Neutrophil (primary cell): Measurements from ENCODE around the gene PPP3CA.

ENCODE experiments used
- H3K27ac ChIP-seq: fragments of 200-600 bp; sonication (generic); 2 replicates; pipeline ENCODE4 v1.5.1; 2016; ENCODE audit warnings: mild to moderate bottlenecking, moderate library complexity
- H3K27me3 ChIP-seq: fragments of 200-600 bp; sonication (generic); 2 replicates; pipeline ENCODE4 v1.6.0; 2016; ENCODE audit warnings: mild to moderate bottlenecking
- H3K36me3 ChIP-seq: fragments of 200-600 bp; sonication (generic); 2 replicates; pipeline ENCODE4 v1.5.1; 2017
- H3K4me1 ChIP-seq, 2 experiments: fragments of 200-600 bp in 1 of 2; sonication (generic) in 1 of 2; 1 replicate in 1 of 2; 2 replicates in 1 of 2; pipeline versions ENCODE4 v1.5.1 to v1.6.1; 2013 to 2016; ENCODE audit warnings: low read depth in 1 of 2, low read length in 1 of 2, mild to moderate bottlenecking in 1 of 2, moderate library complexity in 1 of 2; ENCODE audit not compliant: control insufficient read depth in 1 of 2, insufficient read depth in 1 of 2
- H3K4me3 ChIP-seq, 2 experiments: fragments of 200-600 bp in 1 of 2; sonication (generic) in 1 of 2; 1 replicate in 1 of 2; 2 replicates in 1 of 2; pipeline ENCODE4 v1.5.1; 2013 to 2016; ENCODE audit warnings: low read depth in 1 of 2, low read length in 1 of 2, mild to moderate bottlenecking in 1 of 2, moderate library complexity in 1 of 2
- H3K9me3 ChIP-seq: fragments of 200-600 bp; sonication (generic); 2 replicates; pipeline ENCODE4 v1.5.1; 2016
- TF ChIP-seq, protein P1 (sequence below): fragments of 200-600 bp; sonication (generic); IDR thresholded peaks from 2 replicates; pipeline ENCODE4 v1.5.1; 2016; ENCODE audit warnings: antibody characterized with exemption

The PPP3CA gene

GRCh38 chr4:101222156-101222845 lies 125.0 kb downstream of the PPP3CA start:
- Histone ChIP-seq H3K36me3 (no peaks in the 10 kb centered on the region), H3K27me3 (no peaks in the 10 kb centered on the region), H3K4me3 (no peak overlapping the region), H3K27ac (no peak overlapping the region), H3K4me1 (peaks cover 28 to 32% of the 10 kb centered on the region in 2 experiments), H3K9me3 (no peaks in the 10 kb centered on the region)
- TF ChIP-seq, protein P1, sequence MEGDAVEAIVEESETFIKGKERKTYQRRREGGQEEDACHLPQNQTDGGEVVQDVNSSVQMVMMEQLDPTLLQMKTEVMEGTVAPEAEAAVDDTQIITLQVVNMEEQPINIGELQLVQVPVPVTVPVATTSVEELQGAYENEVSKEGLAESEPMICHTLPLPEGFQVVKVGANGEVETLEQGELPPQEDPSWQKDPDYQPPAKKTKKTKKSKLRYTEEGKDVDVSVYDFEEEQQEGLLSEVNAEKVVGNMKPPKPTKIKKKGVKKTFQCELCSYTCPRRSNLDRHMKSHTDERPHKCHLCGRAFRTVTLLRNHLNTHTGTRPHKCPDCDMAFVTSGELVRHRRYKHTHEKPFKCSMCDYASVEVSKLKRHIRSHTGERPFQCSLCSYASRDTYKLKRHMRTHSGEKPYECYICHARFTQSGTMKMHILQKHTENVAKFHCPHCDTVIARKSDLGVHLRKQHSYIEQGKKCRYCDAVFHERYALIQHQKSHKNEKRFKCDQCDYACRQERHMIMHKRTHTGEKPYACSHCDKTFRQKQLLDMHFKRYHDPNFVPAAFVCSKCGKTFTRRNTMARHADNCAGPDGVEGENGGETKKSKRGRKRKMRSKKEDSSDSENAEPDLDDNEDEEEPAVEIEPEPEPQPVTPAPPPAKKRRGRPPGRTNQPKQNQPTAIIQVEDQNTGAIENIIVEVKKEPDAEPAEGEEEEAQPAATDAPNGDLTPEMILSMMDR = no peak

GRCh38 chr4:101221294-101221693 lies 126.0 kb downstream of the PPP3CA start:
- no peaks in the 10 kb centered on the region for H3K36me3 ChIP-seq
- TF ChIP-seq, protein P1 = no peak
- H3K27me3 ChIP-seq = no peaks in the 10 kb centered on the region

DNA sequence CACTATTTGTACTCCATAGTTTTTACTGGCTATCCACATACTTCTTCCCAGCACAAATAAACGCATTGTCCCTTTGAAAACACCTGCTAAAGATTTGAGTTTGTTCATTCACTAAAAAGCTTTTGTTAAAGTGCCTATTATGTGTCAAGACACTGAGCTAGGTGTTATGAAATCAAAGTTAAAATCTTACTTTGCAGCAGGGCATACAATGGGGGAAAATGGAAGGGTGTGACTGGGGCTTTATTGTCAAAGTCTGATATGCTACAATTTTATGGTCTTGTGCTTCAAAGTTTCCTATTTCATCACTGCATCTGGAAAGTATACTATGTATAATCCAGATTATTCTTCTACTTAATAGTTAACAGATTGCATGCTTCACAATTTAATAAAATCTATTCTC lies 128.4 kb downstream of the PPP3CA start:
- TF ChIP-seq, protein P1 = no peak
- no peak overlapping the region for H3K27ac ChIP-seq
- no peaks in the 10 kb centered on the region for H3K27me3 ChIP-seq

More at GRCh38 chr4:101221294-101221693, 126.0 kb downstream of the PPP3CA start:
- no peaks in the 10 kb centered on the region for H3K9me3 ChIP-seq
- H3K4me1 ChIP-seq = peaks cover 18 to 22% of the 10 kb centered on the region in 2 experiments
- H3K27ac ChIP-seq = no peak overlapping the region
- no peak overlapping the region for H3K4me3 ChIP-seq

GRCh38 chr4:101218346-101218745 lies 129.0 kb downstream of the PPP3CA start:
- Histone ChIP-seq H3K27ac (no peak overlapping the region), H3K4me1 (peaks cover 0 to 7% of the 10 kb centered on the region in 2 experiments), H3K9me3 (no peaks in the 10 kb centered on the region), H3K4me3 (no peak overlapping the region), H3K27me3 (no peaks in the 10 kb centered on the region), H3K36me3 (no peaks in the 10 kb centered on the region)
- TF ChIP-seq, protein P1 = no peak

More for the DNA sequence above, 128.4 kb downstream of the PPP3CA start:
- Histone ChIP-seq H3K4me3 (no peak overlapping the region), H3K4me1 (peaks cover 0 to 7% of the 10 kb centered on the region in 2 experiments), H3K9me3 (no peaks in the 10 kb centered on the region), H3K36me3 (no peaks in the 10 kb centered on the region)

GRCh38 chr4:101217353-101218031 lies 129.8 kb downstream of the PPP3CA start:
- H3K27ac ChIP-seq = no peak overlapping the region
- H3K4me1 ChIP-seq = peaks cover 0 to 7% of the 10 kb centered on the region in 2 experiments
- no peaks in the 10 kb centered on the region for H3K9me3 ChIP-seq
- TF ChIP-seq, protein P1 = no peak
- H3K36me3 ChIP-seq = no peaks in the 10 kb centered on the region
- no peaks in the 10 kb centered on the region for H3K27me3 ChIP-seq
- H3K4me3 ChIP-seq = no peak overlapping the region
